Upper lobe of left lung (tissue), 4 donors: Measurements from ENCODE around the gene PAM.

Experiments
- EP300 ChIP-seq, 4 donors: sonication (generic); formaldehyde crosslinking; IDR thresholded peaks; one replicate each; pipeline ENCODE4 v1.5.1; 2017; ENCODE audit warnings: antibody characterized with exemption in 4 of 4, control low read depth in 2 of 4
- POLR2AphosphoS5 ChIP-seq, 2 donors: sonication (generic); formaldehyde crosslinking; IDR thresholded peaks; one replicate each; pipeline ENCODE4 v1.5.1; 2017; ENCODE audit warnings: antibody characterized with exemption in 2 of 2

GRCh38 chr5:102903074-102903871 lies 148.2 kb downstream of the PAM start:
- no peak for TF ChIP-seq EP300 (IDR thresholded peaks at IDR 0.05)
- TF ChIP-seq POLR2AphosphoS5 (IDR thresholded peaks at IDR 0.05), result no peak
